Ammon's horn (tissue), 1 donor: ENCODE data around the gene ZNF530.

Source experiments
- DNase-seq: peaks from one replicate; pipeline ENCODE4 v3.0.0-alpha.2; 2016; ENCODE audit warnings: low spot score

ZNF530 gene

GRCh38 chr19:57615346-57615745, 15.7 kb downstream of the ZNF530 start:
- no peak for DNase-seq

GRCh38 chr19:57620673-57621348, 21.1 kb downstream of the ZNF530 start:
- no peak for DNase-seq

- DNase-seq: no peak
Observed at GRCh38 chr19:57623091-57623490, 23.4 kb downstream of the ZNF530 start.

- peak; percentile 95 for DNase-seq
Observed at GRCh38 chr19:57632987-57633831, 33.5 kb downstream of the ZNF530 start, which contains the start of gene ZNF211. Gene ZNF211, plus strand, starts transcription at chr19:57633168. Its CDS starts 179 bp downstream, at chr19:57633347.

- DNase-seq: no peak
Observed at GRCh38 chr19:57633832-57634131, 34.1 kb downstream of the ZNF530 start.

GRCh38 chr19:57637379-57637778, 37.7 kb downstream of the ZNF530 start:
- DNase-seq: no peak

GRCh38 chr19:57641715-57642234, 42.1 kb downstream of the ZNF530 start:
- no peak for DNase-seq

- DNase-seq: no peak
Observed at GRCh38 chr19:57642396-57643046, 42.8 kb downstream of the ZNF530 start.

GRCh38 chr19:57643734-57644133, 44.0 kb downstream of the ZNF530 start:
- no peak for DNase-seq

GRCh38 chr19:57648331-57649003, 48.8 kb downstream of the ZNF530 start:
- peak; percentile 31 for DNase-seq

GRCh38 chr19:57651654-57651996, 51.9 kb downstream of the ZNF530 start:
- DNase-seq: no peak

- DNase-seq: no peak
Observed at GRCh38 chr19:57653689-57654088, 54.0 kb downstream of the ZNF530 start.

GRCh38 chr19:57655443-57655842, 55.8 kb downstream of the ZNF530 start:
- DNase-seq: no peak

GRCh38 chr19:57656346-57656745, 56.7 kb downstream of the ZNF530 start:
- DNase-seq: no peak
